DMS 273 treated with DMSO at 0.1 percent for 48 hours (cell line): ENCODE results near the gene RNASE11.
"Not testable (repeated sequence)": the region's sequence is repeated elsewhere in the genome, so short reads cannot be mapped to it uniquely, and the experiment has no call there.

Experiments
- DNase-seq: peaks from one replicate; lab custom pipeline; 2025; lab: John Stamatoyannopoulos, UW

RNASE11 gene

GRCh38 chr14:20614038-20614840, 26.4 kb upstream of the RNASE11 start:
- peak; percentile 79 for DNase-seq

DNA sequence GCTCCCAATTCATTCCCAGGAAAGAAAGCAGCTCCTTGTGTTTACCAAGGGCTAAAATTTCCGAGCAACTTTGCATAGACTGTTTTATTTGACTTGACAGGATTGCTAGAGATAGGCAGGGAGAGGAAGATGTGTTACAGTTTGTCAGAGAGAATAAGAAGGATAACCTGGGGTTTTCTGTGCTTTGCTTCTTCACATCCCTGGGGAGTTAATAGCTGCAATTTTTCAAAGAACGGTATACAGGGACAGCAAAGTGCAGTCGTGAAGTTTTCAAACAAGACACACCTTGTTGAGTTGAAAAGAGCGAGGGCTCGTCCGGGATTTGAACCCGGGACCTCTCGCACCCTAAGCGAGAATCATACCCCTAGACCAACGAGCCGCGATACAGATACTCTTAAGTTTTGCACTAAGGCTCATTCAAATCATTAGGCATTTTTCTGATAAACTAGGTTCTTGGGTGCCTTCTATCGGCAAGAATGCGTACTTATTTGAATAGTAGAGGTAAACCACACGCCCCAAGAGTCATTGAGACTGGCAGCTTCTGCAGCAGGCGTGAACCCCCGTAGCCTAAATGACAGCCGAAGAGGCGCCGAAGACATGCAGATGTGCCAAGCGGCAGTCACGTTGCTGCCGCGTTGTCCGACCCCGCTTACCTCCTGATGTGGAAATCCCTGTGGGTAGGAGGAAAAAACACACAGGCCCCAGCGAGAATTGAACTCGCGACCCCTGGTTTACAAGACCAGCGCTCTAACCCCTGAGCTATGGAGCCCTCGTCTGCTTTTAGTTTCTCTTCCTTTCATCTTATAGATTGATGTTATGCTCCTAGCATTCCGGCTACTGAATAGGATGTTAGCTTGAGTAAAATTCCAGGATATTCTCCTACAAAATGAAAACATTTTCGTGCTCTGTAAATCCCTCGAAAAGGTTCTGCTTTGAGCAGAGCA, 25.6 kb upstream of the RNASE11 start:
- DNase-seq, result peak; percentile 97

- DNase-seq, result no peak
Observed at GRCh38 chr14:20612403-20612802, 24.6 kb upstream of the RNASE11 start.

DNA sequence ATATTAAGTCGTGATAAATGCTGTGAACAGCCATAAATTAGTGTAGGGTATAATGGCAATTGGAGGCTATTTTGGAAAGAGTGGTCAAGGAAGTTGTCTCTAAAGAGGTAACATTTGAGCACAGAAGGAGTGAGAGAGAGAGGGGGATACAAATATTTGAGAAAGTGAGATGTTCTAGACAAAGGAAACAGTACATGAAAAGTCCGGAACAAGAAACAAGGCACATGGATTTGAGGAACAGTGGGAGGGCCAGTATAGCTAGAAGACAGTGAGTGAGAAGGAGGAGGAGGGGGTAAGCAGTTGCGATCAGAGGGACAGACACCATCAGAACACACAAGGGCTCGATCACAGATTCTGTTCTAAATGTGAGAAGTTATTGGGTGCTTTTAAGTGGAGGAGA, 23.5 kb upstream of the RNASE11 start:
- DNase-seq, result no peak

DNA sequence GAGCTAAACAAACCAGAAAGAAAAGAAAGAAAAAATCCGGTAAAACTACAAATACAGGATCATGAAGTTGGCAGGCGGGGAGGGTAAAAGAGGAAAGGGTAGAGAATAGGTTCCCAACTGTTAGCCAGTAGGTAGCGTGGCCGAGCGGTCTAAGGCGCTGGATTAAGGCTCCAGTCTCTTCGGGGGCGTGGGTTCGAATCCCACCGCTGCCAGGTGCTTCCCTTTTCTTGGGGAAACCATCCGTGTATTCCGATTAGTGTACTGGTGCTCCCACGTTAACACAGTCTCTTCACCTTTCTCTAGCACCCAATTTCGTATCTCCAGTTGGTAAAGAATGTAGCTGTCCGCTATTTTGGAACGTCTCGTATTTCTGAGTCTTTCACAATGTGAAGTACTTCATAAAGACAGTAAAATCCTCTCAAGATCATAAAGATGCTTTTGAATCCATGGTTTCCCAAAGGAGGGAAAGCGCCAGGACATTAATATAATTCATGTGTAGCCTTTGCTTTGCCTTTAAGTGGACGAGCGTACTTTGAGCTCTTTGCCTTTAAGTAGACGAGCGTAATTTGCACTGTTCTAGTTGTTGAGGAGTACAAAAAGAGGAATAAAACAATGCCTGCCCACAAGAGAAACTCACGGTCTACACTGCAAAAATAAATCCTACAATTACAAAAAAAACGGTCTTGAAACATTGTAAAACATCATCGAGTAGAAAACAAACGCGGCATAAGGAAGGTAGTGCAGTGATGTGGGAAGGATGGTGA, 22.4 kb upstream of the RNASE11 start:
- peak; percentile 84 for DNase-seq

DNA sequence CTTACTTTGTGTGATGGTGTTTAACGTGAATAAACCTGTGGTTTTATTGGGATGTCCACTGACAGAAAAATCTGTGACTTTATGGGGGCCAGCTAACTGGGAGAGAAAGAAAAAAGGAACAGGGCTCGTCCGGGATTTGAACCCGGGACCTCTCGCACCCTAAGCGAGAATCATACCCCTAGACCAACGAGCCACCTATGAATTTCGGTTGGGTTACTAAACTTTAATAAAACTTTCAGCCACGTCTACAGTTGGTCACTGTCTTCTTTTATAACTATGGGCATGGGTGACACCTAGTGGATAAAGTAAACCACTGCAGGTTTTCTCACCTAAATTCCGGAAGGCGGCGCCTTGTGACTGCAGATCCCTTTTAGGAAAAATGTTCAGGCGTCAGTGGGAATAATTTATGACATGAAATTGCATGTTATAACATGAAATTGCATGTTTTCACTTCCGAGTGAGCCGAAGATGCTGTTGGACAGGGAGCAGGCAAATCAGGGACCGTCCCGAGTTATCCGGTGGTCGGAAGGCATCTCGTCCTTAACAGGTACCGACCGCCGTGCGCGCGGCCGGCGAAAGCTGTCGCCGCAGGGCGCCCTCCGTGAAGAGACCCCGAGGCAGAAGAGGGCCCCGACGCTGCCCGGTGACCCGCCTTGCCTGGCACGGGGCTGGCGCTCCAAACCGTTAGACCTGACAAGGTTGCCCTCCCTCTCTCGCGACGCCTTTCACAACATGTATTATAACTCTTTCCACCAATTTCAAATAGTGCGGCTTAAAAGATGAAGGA, 21.6 kb upstream of the RNASE11 start:
- DNase-seq, result peak; percentile 92

DNA sequence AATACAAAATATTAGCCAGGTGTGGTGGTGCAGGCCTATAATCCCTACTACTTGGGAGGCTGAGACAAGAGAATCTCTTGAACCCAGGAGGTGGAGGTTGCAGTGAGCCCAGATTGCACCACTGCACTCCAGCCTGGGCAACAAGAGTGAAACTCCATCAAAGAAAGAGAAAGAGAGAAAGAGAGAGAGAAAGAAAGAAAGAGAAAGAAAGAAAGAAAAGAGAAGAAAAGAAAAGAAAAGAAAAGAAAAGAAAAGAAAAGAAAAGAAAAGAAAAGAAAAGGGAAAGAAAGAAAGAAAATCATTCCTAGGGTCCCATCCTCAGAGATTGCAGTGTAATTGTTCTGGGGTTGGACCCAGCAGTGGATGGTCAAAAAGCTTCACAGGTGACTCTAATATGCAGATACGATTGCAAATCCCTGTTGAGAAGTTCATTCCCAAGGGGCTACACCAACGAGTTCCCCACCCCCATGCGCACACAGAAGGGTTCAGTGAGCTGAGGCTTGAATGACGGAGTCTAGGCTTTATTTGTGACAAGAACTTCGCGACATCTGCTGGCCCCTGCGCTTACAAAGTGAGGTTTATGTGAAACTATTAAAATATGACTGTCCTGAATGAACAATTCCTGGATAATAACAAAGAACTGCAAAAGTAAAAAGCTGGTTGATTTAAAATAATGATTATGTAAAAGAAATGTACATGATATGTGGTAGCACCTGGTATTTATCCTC, 20.7 kb upstream of the RNASE11 start:
- DNase-seq, result no peak

- DNase-seq, result no peak
Observed at GRCh38 chr14:20607617-20608016, 19.8 kb upstream of the RNASE11 start.

GRCh38 chr14:20606902-20607242, 19.1 kb upstream of the RNASE11 start:
- DNase-seq, result no peak

GRCh38 chr14:20606190-20606901, 18.5 kb upstream of the RNASE11 start:
- peak; percentile 12 for DNase-seq

- peak; percentile 95 for DNase-seq
Observed at GRCh38 chr14:20603813-20604690, 16.3 kb upstream of the RNASE11 start.

- no peak for DNase-seq
Observed at GRCh38 chr14:20602583-20602982, 14.8 kb upstream of the RNASE11 start.

GRCh38 chr14:20601522-20601921, 13.7 kb upstream of the RNASE11 start:
- no peak for DNase-seq

- no peak for DNase-seq
Observed at GRCh38 chr14:20597108-20597507, 9.3 kb upstream of the RNASE11 start.

DNA sequence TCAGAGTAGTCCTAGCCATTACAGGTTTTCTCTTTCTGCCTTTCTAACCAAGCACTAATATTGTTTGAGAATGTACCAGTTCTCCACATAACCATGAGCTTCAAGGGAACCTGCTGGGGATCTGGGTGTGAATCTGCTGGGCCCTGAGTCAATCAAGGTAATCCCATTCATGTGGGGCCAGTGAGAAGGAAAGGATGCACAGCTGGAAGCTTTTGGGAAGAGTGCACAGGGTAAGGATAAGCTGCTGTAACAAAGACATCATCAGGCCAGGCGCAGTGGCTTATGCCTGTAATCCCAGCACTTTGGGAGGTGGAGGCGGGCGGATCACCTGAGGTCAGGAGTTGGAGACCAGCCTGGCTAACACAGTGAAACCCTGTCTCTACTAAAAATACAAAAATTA, 7.9 kb upstream of the RNASE11 start:
- DNase-seq, result not testable (repeated sequence)

GRCh38 chr14:20592574-20592973, 4.8 kb upstream of the RNASE11 start:
- no peak for DNase-seq

- no peak for DNase-seq
Observed at GRCh38 chr14:20591235-20591634, 3.4 kb upstream of the RNASE11 start, which contains the start of gene RNASE12. RNASE12 (minus strand) TSS chr14:20591376; CDS start chr14:20590723, 653 bp downstream.

- DNase-seq, result no peak
Observed at GRCh38 chr14:20583908-20584307, 3.9 kb downstream of the RNASE11 start.

DNA sequence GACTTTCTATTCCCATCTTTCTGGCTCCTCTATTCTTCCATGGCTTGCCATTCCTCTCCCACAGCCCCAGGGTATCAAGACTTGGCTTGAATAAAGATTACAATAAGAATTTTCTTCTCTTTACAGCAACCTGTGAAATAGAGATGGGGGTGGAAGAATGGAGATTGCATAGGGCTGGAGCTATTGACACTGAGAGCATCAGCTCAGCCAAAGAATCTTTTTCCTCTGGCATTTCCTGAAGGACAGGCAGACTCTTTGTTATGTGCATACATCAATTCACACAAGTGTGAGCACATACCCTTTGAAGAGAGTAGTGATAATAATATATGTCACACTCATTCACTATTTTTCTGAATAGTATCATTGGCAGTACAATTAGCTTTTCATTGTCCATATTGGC, 4.7 kb downstream of the RNASE11 start:
- DNase-seq, result no peak
